GM23338 (cell line): ENCODE measurements around the gene PPP1R12C.

ENCODE experiments used
- CREB1 ChIP-seq: fragments of 250-450 bp; sonication (Bioruptor Pico); IDR thresholded peaks from 2 replicates; pipeline ENCODE4 v1.5.0; 2020; ENCODE audit warnings: low read depth, mild to moderate bottlenecking, moderate library complexity
- CTCF ChIP-seq, 2 experiments: fragments of 200-600 bp in 1 of 2; sonication (generic) in 1 of 2; conservative IDR thresholded peaks; 2 replicates each; pipeline versions ENCODE4 v1.5.1 to v1.6.1; 2016 to 2017; ENCODE audit warnings: antibody characterized with exemption in 2 of 2, low read depth in 2 of 2, mild to moderate bottlenecking in 2 of 2, moderate library complexity in 1 of 2
- ETS1 ChIP-seq: IDR thresholded peaks from 2 replicates; pipeline ENCODE4 v1.6.1; 2016; ENCODE audit warnings: antibody characterized with exemption
- EZH2 ChIP-seq: fragments of 200-600 bp; sonication (generic); IDR thresholded peaks from one replicate; pipeline ENCODE4 v1.8.0; 2017; ENCODE audit warnings: antibody characterized with exemption, mild to moderate bottlenecking, low read depth; ENCODE audit not compliant: unreplicated experiment
- EZH2phosphoT487 ChIP-seq: fragments of 200-600 bp; sonication (generic); IDR thresholded peaks from one replicate; pipeline ENCODE4 v1.8.1; 2018; ENCODE audit warnings: antibody characterized with exemption; ENCODE audit not compliant: unreplicated experiment
- JUNB ChIP-seq: IDR thresholded peaks from one replicate; pipeline ENCODE4 v1.6.1; 2016; ENCODE audit warnings: antibody characterized with exemption; ENCODE audit not compliant: unreplicated experiment
- POLR2AphosphoS5 ChIP-seq: IDR thresholded peaks from 2 replicates; pipeline ENCODE4 v1.6.1; 2016; ENCODE audit warnings: antibody characterized with exemption, low read depth
- REST ChIP-seq: IDR thresholded peaks from one replicate; pipeline ENCODE4 v1.6.1; 2018; ENCODE audit warnings: antibody characterized with exemption; ENCODE audit not compliant: unreplicated experiment
- STAT1 ChIP-seq: IDR thresholded peaks from one replicate; pipeline ENCODE4 v1.6.1; 2016; ENCODE audit warnings: antibody characterized with exemption; ENCODE audit not compliant: unreplicated experiment

- TF ChIP-seq CTCF (conservative IDR thresholded peaks at IDR 0.05; ENCODE audit: low read depth in 2 of 2) = no peak
- TF ChIP-seq POLR2AphosphoS5 = no peak
- TF ChIP-seq EZH2 = no peak
- TF ChIP-seq REST = no peak
- no peak for TF ChIP-seq EZH2phosphoT487
- TF ChIP-seq CREB1 (CRISPR knock-in tag) = no peak
- TF ChIP-seq ETS1 = no peak
- TF ChIP-seq STAT1 = no peak
- no peak for TF ChIP-seq JUNB
These were observed 16.2 kb downstream of the PPP1R12C start for GRCh38 chr19:55101261-55101660.
